ENCODE data around the gene MTCH1.

Gene MTCH1

GRCh38 chr6:37016995-37017394, 31.0 kb upstream of the MTCH1 start:
- no peak for DNase-seq (ENCODE audit: low read depth)
- TF ChIP-seq CTCF (conservative IDR thresholded peaks at IDR 0.05; ENCODE audit: low read depth, low read length) = no peak
- H3K4me3 ChIP-seq (ENCODE audit: low read depth, low read length) = no peak overlapping the region

- H3K4me3 ChIP-seq (ENCODE audit: low read depth, low read length) = no peak overlapping the region
- no peak for TF ChIP-seq CTCF (conservative IDR thresholded peaks at IDR 0.05; ENCODE audit: low read depth, low read length)
- no peak for DNase-seq (ENCODE audit: low read depth)
Observed at GRCh38 chr6:37015532-37015931, 29.5 kb upstream of the MTCH1 start.

GRCh38 chr6:37014667-37015066, 28.7 kb upstream of the MTCH1 start:
- DNase-seq (ENCODE audit: low read depth) = no peak
- no peak overlapping the region for H3K4me3 ChIP-seq (ENCODE audit: low read depth, low read length)
- no peak for TF ChIP-seq CTCF (conservative IDR thresholded peaks at IDR 0.05; ENCODE audit: low read depth, low read length)

GRCh38 chr6:37013516-37014491, 27.8 kb upstream of the MTCH1 start:
- H3K4me3 ChIP-seq (ENCODE audit: low read depth, low read length) = no peak overlapping the region
- DNase-seq (ENCODE audit: low read depth) = no peak
- no peak for TF ChIP-seq CTCF (conservative IDR thresholded peaks at IDR 0.05; ENCODE audit: low read depth, low read length)

GRCh38 chr6:37011656-37012378, 25.8 kb upstream of the MTCH1 start:
- peak; percentile 94 for DNase-seq (ENCODE audit: low read depth)
- TF ChIP-seq CTCF (conservative IDR thresholded peaks at IDR 0.05; ENCODE audit: low read depth, low read length) = no peak
- no peak overlapping the region for H3K4me3 ChIP-seq (ENCODE audit: low read depth, low read length)

GRCh38 chr6:37010402-37010892, 24.5 kb upstream of the MTCH1 start:
- TF ChIP-seq CTCF (conservative IDR thresholded peaks at IDR 0.05; ENCODE audit: low read depth, low read length) = no peak
- DNase-seq (ENCODE audit: low read depth) = no peak
- H3K4me3 ChIP-seq (ENCODE audit: low read depth, low read length) = no peak overlapping the region

Data from choroid plexus epithelial cell (primary cell).